H1 (cell line): ENCODE measurements around the gene CARF.

ENCODE experiments used
- BRCA1 ChIP-seq: IDR thresholded peaks from 2 replicates; pipeline ENCODE4 v1.6.1; 2012; ENCODE audit warnings: low read depth, low read length, improper control_type of control experiment
- CEBPB ChIP-seq: IDR thresholded peaks from 2 replicates; pipeline ENCODE4 v1.6.1; 2012; ENCODE audit warnings: low read depth, low read length
- CHD2 ChIP-seq: IDR thresholded peaks from 2 replicates; pipeline ENCODE4 v1.6.1; 2012; ENCODE audit warnings: low read length, improper control_type of control experiment
- CREB1 ChIP-seq: IDR thresholded peaks from 2 replicates; pipeline ENCODE4 v1.6.1; 2012; ENCODE audit warnings: inconsistent platforms
- HDAC6 ChIP-seq: IDR thresholded peaks from one replicate; pipeline ENCODE4 v1.7.1; 2012; ENCODE audit warnings: low read depth, mild to moderate bottlenecking, inconsistent platforms, low read length, moderate library complexity
- KDM1A ChIP-seq: fragments of 200-600, 300-600 bp; sonication (generic); IDR thresholded peaks from 2 replicates; pipeline ENCODE4 v1.7.1; 2016; ENCODE audit warnings: mild to moderate bottlenecking, low read length, borderline replicate concordance
- NANOG ChIP-seq: IDR thresholded peaks from 2 replicates; pipeline ENCODE4 v1.6.1; 2011; ENCODE audit warnings: low read length, low read depth, mild to moderate bottlenecking, inconsistent platforms; ENCODE audit not compliant: insufficient read depth, poor library complexity, severe bottlenecking
- RNF2 ChIP-seq: fragments of 200-900, 300-1000 bp; sonication (generic); IDR thresholded peaks from 2 replicates; pipeline ENCODE4 v1.7.1; 2016; ENCODE audit warnings: borderline replicate concordance, low read depth, mild to moderate bottlenecking, antibody characterized with exemption, low read length; ENCODE audit not compliant: poor library complexity, severe bottlenecking; ENCODE audit errors: missing control alignments
- TAF1 ChIP-seq: IDR thresholded peaks from 2 replicates; pipeline ENCODE4 v1.6.1; 2011; ENCODE audit warnings: mild to moderate bottlenecking, low read depth, low read length
- TF ChIP-seq, protein P1 (sequence below), 3 experiments: IDR thresholded peaks; 1 replicate in 2 of 3; 2 replicates in 1 of 3; pipeline versions ENCODE4 v1.5.1 to v1.6.1; 2011; ENCODE audit warnings: low read length in 3 of 3, mild to moderate bottlenecking in 3 of 3, inconsistent platforms in 2 of 3, low read depth in 1 of 3, moderate library complexity in 1 of 3; ENCODE audit not compliant: insufficient read depth in 1 of 3; ENCODE audit errors: control extremely low read depth in 1 of 3
- TF ChIP-seq, protein P2 (sequence below): fragments of 300-600 bp; sonication (generic); IDR thresholded peaks from 2 replicates; pipeline ENCODE4 v1.7.1; 2012; ENCODE audit warnings: low read length, moderate library complexity, mild to moderate bottlenecking, inconsistent platforms; ENCODE audit not compliant: insufficient replicate concordance
- TF ChIP-seq, protein P3 (sequence below): IDR thresholded peaks from 2 replicates; pipeline ENCODE4 v1.6.1; 2012; ENCODE audit warnings: low read length, inconsistent platforms

DNA sequence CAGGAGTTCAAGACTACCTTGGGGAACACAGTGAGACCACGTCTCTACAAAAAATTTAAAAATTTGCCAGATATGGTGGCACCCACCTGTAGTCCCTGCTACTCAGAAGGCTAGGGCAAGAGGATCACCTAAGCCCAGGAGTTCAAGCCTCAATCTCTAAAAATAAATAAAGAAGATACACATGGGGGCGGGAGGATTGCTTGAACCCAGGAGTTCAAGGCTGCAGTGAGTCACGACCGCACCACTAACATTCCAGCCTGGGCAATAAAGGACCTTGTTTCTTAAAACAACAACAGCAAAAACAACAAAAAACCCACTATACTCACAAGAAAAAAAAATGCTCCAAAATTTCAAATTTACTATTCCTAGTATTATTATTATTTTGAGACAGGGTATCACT is 30.5 kb upstream of the CARF start:
- TF ChIP-seq, protein P1, sequence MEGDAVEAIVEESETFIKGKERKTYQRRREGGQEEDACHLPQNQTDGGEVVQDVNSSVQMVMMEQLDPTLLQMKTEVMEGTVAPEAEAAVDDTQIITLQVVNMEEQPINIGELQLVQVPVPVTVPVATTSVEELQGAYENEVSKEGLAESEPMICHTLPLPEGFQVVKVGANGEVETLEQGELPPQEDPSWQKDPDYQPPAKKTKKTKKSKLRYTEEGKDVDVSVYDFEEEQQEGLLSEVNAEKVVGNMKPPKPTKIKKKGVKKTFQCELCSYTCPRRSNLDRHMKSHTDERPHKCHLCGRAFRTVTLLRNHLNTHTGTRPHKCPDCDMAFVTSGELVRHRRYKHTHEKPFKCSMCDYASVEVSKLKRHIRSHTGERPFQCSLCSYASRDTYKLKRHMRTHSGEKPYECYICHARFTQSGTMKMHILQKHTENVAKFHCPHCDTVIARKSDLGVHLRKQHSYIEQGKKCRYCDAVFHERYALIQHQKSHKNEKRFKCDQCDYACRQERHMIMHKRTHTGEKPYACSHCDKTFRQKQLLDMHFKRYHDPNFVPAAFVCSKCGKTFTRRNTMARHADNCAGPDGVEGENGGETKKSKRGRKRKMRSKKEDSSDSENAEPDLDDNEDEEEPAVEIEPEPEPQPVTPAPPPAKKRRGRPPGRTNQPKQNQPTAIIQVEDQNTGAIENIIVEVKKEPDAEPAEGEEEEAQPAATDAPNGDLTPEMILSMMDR (IDR thresholded peaks at IDR 0.05; ENCODE audit: control extremely low read depth in 1 of 3, insufficient read depth in 1 of 3, low read depth in 1 of 3, low read length in 3 of 3) = no peak
- TF ChIP-seq HDAC6 (no peak), RNF2 (no peak), CEBPB (no peak), TAF1 (no peak), CREB1 (no peak), KDM1A (no peak), BRCA1 (no peak), NANOG (no peak), CHD2 (no peak)
- TF ChIP-seq, protein P2, sequence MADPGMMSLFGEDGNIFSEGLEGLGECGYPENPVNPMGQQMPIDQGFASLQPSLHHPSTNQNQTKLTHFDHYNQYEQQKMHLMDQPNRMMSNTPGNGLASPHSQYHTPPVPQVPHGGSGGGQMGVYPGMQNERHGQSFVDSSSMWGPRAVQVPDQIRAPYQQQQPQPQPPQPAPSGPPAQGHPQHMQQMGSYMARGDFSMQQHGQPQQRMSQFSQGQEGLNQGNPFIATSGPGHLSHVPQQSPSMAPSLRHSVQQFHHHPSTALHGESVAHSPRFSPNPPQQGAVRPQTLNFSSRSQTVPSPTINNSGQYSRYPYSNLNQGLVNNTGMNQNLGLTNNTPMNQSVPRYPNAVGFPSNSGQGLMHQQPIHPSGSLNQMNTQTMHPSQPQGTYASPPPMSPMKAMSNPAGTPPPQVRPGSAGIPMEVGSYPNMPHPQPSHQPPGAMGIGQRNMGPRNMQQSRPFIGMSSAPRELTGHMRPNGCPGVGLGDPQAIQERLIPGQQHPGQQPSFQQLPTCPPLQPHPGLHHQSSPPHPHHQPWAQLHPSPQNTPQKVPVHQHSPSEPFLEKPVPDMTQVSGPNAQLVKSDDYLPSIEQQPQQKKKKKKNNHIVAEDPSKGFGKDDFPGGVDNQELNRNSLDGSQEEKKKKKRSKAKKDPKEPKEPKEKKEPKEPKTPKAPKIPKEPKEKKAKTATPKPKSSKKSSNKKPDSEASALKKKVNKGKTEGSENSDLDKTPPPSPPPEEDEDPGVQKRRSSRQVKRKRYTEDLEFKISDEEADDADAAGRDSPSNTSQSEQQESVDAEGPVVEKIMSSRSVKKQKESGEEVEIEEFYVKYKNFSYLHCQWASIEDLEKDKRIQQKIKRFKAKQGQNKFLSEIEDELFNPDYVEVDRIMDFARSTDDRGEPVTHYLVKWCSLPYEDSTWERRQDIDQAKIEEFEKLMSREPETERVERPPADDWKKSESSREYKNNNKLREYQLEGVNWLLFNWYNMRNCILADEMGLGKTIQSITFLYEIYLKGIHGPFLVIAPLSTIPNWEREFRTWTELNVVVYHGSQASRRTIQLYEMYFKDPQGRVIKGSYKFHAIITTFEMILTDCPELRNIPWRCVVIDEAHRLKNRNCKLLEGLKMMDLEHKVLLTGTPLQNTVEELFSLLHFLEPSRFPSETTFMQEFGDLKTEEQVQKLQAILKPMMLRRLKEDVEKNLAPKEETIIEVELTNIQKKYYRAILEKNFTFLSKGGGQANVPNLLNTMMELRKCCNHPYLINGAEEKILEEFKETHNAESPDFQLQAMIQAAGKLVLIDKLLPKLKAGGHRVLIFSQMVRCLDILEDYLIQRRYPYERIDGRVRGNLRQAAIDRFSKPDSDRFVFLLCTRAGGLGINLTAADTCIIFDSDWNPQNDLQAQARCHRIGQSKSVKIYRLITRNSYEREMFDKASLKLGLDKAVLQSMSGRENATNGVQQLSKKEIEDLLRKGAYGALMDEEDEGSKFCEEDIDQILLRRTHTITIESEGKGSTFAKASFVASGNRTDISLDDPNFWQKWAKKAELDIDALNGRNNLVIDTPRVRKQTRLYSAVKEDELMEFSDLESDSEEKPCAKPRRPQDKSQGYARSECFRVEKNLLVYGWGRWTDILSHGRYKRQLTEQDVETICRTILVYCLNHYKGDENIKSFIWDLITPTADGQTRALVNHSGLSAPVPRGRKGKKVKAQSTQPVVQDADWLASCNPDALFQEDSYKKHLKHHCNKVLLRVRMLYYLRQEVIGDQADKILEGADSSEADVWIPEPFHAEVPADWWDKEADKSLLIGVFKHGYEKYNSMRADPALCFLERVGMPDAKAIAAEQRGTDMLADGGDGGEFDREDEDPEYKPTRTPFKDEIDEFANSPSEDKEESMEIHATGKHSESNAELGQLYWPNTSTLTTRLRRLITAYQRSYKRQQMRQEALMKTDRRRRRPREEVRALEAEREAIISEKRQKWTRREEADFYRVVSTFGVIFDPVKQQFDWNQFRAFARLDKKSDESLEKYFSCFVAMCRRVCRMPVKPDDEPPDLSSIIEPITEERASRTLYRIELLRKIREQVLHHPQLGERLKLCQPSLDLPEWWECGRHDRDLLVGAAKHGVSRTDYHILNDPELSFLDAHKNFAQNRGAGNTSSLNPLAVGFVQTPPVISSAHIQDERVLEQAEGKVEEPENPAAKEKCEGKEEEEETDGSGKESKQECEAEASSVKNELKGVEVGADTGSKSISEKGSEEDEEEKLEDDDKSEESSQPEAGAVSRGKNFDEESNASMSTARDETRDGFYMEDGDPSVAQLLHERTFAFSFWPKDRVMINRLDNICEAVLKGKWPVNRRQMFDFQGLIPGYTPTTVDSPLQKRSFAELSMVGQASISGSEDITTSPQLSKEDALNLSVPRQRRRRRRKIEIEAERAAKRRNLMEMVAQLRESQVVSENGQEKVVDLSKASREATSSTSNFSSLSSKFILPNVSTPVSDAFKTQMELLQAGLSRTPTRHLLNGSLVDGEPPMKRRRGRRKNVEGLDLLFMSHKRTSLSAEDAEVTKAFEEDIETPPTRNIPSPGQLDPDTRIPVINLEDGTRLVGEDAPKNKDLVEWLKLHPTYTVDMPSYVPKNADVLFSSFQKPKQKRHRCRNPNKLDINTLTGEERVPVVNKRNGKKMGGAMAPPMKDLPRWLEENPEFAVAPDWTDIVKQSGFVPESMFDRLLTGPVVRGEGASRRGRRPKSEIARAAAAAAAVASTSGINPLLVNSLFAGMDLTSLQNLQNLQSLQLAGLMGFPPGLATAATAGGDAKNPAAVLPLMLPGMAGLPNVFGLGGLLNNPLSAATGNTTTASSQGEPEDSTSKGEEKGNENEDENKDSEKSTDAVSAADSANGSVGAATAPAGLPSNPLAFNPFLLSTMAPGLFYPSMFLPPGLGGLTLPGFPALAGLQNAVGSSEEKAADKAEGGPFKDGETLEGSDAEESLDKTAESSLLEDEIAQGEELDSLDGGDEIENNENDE = no peak
- TF ChIP-seq, protein P3, sequence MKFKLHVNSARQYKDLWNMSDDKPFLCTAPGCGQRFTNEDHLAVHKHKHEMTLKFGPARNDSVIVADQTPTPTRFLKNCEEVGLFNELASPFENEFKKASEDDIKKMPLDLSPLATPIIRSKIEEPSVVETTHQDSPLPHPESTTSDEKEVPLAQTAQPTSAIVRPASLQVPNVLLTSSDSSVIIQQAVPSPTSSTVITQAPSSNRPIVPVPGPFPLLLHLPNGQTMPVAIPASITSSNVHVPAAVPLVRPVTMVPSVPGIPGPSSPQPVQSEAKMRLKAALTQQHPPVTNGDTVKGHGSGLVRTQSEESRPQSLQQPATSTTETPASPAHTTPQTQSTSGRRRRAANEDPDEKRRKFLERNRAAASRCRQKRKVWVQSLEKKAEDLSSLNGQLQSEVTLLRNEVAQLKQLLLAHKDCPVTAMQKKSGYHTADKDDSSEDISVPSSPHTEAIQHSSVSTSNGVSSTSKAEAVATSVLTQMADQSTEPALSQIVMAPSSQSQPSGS = no peak
